NCI-H2107 (cell line): ENCODE measurements around the gene ORAI3.

Source experiments
- DNase-seq: peaks from one replicate; lab custom pipeline; 2025; lab: John Stamatoyannopoulos, UW

The ORAI3 gene

GRCh38 chr16:30948667-30949649, at the start of gene ORAI3:
Gene ORAI3 (plus strand): TSS chr16:30949068. CDS start chr16:30949290, 222 bp downstream.
- DNase-seq, result no peak

DNA sequence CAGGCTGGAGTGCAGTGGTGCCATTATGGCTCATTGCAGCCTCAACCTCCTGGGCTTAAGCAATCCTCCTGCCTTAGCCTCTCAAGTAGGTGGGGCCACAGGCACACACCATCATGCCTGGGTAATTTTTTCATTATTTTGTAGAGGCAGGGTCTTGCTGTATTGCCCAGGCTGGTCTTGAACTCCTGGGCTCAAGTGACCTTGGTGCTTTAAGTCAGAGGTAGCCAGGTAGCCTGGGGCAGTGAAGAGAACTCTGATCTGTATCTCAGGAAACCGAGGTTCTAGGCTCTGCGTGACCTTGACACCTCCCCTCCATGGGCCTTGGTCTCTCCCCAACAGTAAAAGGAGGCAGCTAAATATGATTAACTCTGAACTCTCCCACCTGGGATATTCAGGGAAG, 49.1 kb upstream of the ORAI3 start:
- no peak for DNase-seq

DNA sequence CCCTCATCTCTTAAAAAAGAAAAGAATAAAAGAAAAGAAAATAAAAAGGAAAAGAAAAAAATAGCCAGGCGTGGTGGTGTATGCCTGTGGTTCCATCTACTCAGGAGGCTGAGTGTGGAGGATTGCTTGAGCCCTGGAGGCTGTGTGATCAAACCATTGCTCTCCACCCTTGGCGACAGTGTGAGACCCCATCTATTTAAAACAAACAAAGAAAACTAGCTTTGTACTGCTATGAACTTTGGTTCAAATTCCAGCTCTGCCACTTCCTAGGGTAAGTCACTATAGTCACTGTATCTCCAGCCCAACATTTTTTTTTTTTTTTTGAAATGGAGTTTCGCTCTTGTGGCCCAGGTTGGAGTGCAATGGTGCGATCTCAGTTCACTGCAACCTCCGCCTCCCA, 48.3 kb upstream of the ORAI3 start:
- DNase-seq, result no peak

DNA sequence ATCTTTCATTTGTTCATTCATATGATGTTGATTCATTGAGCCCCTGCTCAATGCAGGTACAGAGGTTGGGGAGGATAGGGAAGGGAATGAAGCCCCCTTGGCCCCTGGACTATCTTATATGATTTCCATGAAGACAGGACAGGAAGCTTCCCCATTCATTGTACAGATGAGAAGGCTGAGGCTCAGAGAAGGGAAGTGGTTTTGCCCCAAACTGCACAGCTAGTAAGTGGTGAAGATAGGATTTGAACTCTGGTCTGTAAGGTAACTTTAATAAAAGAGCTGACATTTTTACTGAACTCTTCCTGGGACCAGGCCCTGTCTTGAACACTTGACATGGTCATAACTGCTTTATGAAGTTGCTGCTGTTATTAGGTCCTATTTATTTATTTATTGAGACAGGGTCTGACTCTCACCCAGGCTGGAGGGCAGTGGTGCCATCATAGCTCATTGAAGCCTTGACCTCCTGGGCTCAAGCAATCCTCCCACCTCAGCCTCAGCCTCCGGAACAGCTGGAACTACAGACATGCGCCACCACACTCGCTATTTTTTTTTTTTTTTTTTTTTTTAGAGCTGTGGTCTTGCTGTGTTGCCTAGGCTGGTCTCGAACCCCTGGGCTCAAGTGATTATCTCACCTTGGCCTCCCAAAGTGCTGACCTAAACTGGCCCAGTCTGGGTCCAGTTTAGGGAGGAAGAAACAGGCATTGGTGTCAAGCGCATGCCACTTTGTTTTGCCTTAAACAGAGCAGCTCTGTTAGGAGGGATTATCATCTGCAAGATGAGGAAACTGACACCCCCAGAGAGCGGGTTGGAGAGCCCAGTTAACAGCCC, 47.5 kb upstream of the ORAI3 start:
- no peak for DNase-seq

- DNase-seq, result peak; percentile 14
Observed at GRCh38 chr16:30902029-30902972, 46.6 kb upstream of the ORAI3 start.

DNA sequence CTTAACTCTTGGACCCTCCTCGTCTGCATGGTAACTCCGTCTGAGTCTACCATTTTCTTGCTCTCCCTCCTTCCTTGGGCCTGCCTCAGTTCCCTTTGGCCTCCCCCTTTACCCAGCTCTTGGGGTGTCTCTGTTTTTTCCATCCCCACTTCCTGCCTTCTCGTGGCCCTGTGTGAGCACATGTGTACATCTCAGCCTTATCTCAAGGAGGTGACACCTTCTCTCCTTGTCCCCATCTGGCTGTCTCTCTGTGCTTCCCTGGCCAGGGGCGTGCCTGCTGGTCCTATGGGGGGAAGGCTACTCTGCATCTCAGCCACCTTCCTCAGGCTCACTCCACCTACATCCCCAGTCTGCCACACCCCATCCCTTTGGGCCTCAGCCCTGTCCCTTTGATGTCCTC, 45.9 kb upstream of the ORAI3 start:
- DNase-seq, result no peak

- DNase-seq, result no peak
Observed at GRCh38 chr16:30903596-30903995, 45.3 kb upstream of the ORAI3 start.

GRCh38 chr16:30904114-30904780, 44.6 kb upstream of the ORAI3 start:
- no peak for DNase-seq

- DNase-seq, result no peak
Observed at GRCh38 chr16:30907064-30907463, 41.8 kb upstream of the ORAI3 start.

- DNase-seq, result no peak
Observed at GRCh38 chr16:30910427-30911029, 38.3 kb upstream of the ORAI3 start.

DNA sequence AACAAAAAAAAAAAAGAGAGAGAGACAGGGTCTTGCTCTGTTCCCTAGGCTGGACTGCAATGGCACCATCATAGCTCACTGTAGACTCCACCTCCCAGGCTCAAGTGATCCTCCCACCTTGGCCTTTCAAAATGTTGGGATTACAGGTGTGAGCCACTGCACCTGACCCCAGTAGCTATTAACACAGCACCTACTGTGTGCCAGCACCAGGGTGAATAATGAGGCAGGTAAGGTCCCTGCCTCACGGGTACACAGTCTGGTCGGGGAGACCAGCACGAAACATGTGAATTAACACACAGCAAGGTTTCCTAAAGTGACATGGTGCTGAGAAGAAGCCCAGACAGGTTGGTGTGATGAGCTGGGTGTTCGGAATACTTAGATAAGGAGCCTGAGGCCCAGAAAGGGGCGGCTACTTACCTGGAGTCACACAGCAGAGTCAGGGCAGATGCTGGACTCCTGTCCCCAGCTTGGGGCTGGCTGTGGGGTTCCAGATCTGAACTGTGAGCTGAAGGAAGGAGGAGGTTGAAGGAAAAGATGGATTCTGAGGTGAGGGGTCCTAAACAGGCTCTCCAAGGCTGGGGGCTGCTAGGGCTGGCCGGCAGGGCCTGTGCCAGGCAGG, 36.0 kb upstream of the ORAI3 start:
- no peak for DNase-seq

DNA sequence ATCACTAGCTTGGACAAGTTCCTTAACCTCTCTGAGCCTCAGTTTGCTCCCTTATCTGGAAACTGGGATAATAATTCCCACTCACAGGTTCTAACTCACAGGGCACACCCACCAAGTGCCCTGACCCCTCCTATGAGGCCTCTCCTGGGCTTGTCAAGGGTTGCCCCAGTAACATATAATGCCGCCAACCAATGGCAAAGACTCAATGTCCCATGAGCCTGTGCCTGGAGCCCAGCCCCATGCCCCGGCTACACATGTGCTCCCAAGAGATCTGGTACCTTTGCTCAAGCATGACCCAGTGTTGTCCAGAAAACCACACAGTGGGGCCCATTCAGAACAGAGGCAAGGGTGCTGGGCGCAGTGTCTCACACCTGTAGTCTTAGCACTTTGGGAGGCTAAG, 34.0 kb upstream of the ORAI3 start:
- DNase-seq, result no peak

- no peak for DNase-seq
Observed at GRCh38 chr16:30918614-30919013, 30.3 kb upstream of the ORAI3 start.

GRCh38 chr16:30920891-30921290, 28.0 kb upstream of the ORAI3 start:
- DNase-seq, result no peak

GRCh38 chr16:30921459-30921747, 27.5 kb upstream of the ORAI3 start:
- no peak for DNase-seq

GRCh38 chr16:30921748-30922419, 27.0 kb upstream of the ORAI3 start:
- peak; percentile 80 for DNase-seq

- peak; percentile 96 for DNase-seq
Observed at GRCh38 chr16:30922420-30922959, 26.4 kb upstream of the ORAI3 start.

DNA sequence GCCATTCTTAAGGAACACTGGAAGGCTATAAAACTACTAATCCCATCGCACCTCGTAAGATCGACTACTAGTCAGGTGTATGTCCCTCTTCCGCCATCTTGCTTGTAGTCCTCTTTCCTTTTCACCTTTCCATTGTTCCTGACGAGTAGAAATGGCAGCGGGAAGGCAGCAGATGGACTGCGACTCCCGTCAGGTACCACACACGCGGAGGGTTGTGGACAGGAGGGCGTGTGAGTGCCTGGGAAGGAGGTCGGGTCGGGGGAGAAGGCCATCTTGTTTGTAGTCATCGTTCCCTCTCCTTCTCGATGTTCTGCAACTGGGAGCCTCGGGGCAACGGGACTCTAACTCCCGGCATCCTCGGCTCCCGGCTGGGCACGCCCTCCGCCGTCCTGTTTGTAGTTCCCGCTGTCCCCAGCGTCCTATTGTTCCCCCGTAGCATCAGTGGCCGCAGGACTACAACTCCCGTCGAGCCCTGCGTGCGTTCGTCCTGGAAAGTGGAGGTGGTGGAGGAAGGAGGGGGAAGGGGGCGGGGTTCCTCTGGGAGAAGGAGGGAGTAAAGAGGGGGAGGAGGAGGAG, 25.8 kb upstream of the ORAI3 start:
- DNase-seq, result peak; percentile 95

- DNase-seq, result no peak
Observed at GRCh38 chr16:30923554-30924075, 25.3 kb upstream of the ORAI3 start, which contains the start of gene FBXL19. Gene FBXL19 (plus strand): TSS chr16:30923572. CDS start chr16:30925755, 2,183 bp downstream.
